HT1080 (cell line): ENCODE data around the gene FRMD3. TPM values are rescaled to one million over a fixed set of nuclear protein-coding genes. Genes with fewer than 3 reads are reported as not detected.

ENCODE experiments used
- DNase-seq: peaks from one replicate; pipeline ENCODE4 v3.0.0-alpha.2; 2015; ENCODE audit warnings: low read depth
- small RNA-seq: library from RNA; depleted of rRNA; stranded (forward); fragments of <200 nt; gene quantifications from one replicate; pipeline ENCODE3, GENCODE V24; 2014
- total RNA-seq: library from RNA; depleted of rRNA; stranded (reverse); fragments of >200 nt; shearing (Covaris generic); gene quantifications from 2 replicates; pipeline ENCODE4 v1.2.3, GENCODE V29; 2014; rRNA removed

The FRMD3 gene
- total RNA-seq, 1 experiment from 2014 or later: 5.7 TPM

GRCh38 chr9:83196946-83197345, 341.3 kb downstream of the FRMD3 start:
- peak; percentile 34 for DNase-seq

Small RNA genes within 50 kb of the gene (small RNA-seq; reads per million reads assigned to genes)
- not detected for gene AL137847.3
- gene RN7SKP242: not detected
- not detected for gene RNU4-29P

Other genes with a start within 250 kb of the FRMD3 start
- 2.2 and 2.4 TPM in 2 replicates for gene IDNK, start 84.7 kb upstream of the FRMD3 start, total RNA-seq
- gene UBQLN1, start 169.6 kb upstream of the FRMD3 start, total RNA-seq: 133 and 173 TPM in 2 replicates